SIG-M5 (cell line): ENCODE results near the gene FBXL2.

ENCODE experiments used
- DNase-seq: peaks from one replicate; lab custom pipeline; 2025; lab: John Stamatoyannopoulos, UW

Gene FBXL2, protein sequence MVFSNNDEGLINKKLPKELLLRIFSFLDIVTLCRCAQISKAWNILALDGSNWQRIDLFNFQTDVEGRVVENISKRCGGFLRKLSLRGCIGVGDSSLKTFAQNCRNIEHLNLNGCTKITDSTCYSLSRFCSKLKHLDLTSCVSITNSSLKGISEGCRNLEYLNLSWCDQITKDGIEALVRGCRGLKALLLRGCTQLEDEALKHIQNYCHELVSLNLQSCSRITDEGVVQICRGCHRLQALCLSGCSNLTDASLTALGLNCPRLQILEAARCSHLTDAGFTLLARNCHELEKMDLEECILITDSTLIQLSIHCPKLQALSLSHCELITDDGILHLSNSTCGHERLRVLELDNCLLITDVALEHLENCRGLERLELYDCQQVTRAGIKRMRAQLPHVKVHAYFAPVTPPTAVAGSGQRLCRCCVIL

DNA sequence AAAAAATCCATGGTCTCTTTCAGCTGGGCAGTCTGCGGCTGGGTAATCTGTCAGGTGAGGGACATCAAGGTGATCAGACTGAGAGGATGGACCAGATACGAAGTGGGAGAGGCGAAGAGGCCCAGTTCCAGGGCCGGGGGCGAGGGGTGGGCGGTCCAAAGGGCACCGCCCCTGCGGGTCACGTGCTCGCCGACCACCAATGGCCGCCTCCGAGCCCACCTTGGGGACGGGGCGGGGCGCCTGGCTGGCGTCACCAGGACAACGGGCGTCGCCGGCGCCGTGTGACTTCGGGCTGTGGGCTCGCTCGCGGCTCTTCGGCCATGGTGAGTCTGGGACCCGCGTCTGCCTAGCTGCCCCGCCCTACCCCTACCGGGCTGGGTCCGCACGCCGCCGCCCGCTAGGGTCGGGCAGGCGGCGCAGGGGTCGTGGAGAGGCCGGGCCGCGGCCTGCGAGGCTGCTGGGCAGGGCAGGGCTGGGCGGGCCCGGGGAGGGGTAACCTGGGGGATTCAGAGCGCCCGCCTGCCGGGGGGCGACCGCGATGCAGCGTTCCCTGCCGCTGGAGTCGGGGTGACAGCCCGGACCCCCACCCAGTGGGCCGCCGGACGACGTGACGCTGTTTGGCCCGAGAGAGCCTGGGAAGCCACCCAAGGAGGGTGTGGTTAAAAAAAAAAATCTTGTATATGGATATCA is at the start of gene FBXL2:
Gene FBXL2, plus strand, starts transcription at position 250 of the 690 bp plus-strand sequence. Its CDS starts 71 bp downstream, at position 321.
- DNase-seq: no peak

DNA sequence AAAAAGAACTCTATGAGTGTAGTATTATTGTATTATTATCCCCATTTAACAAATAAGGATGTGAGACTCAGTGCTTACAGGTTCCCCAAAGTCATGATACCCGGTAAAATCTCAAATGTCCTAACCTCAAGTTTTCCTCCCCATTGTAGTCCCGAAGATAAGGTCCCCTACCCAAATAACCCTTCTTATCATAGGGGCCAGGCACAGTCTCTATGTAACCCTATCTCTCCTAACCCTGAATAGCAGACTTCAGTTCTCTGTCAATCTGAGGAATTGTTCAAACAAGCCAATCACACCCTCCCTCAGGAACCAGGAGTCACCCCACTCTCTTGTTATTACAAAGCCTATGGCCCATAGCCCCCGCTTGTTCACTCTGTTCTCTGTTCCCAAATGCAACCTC is 48.2 kb upstream of the FBXL2 start:
- DNase-seq: no peak

DNA sequence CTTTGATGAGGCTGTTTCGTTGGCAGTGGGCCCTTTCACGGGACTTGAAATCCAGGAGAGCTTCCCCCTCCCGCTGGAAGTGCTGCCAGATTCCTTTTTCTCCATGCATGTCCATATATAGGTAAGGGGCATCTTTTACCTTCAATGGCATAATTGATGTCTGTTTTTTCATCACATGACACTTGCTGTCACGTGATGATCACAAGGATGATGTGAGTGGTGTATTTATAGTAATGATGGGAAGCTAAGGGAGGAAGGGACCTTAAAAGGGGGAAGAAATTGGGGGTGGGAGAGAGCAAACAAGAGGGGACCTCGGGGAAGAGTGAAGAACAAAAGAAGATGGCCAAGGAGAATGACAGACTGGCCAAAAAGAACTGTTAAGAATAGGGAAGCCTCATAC is 47.3 kb upstream of the FBXL2 start:
- no peak for DNase-seq

DNA sequence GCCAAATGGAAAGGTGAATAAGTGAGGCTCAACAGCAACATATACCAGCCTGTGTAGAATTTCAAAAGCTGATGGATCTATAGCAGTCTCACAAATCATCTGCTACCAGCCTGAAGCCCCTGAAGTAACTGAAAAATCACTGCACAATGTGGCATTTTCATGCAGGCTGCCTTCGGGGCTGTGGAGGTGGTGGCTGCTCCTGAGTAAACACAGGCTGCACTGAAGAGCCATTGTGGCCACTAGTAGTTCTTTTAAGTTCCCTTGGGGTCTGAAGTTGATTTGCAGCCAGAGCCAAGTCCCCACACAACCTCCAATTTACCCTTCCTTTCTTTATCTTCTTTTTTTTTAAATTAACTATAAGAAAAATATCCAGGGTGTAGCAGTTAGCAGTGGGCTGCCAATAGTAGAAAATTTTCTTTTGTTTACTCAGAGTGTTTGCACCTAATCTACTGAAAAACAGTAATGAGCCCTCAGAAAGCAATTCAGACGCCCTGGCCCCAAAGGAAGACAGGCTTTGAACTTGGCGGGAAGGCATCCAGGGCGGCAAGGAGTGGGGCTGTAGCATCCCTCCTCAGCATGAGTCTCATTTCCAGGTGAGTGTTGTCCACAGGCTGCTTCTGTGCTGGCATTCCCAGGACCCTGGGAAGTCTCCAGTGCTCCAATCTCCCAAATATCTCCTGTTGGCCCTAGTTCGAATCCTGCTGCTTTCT is 45.3 kb upstream of the FBXL2 start:
- DNase-seq: no peak

DNA sequence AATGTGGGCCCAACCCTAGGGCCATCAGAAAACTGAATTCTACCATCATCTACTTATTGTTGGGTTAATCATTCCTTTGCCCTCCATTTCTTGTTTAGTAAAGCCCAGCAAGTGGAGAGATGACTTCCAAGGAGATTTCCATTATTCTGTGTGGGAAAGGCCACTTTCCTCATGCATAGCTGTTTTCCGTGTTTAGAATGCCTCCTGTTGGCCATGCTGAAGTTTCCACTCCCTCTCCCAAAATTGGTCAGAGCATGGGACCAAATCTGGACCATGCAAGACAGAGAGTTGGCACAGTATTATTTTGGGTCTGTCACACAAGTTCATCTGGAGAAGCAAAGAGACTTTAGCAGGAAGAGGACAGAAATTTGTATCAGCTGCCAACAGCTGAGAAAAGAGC is 43.4 kb upstream of the FBXL2 start:
- DNase-seq: no peak

GRCh38 chr3:33236005-33236404 is 41.2 kb upstream of the FBXL2 start:
- no peak for DNase-seq

GRCh38 chr3:33237439-33237838 is 39.8 kb upstream of the FBXL2 start:
- DNase-seq: no peak

- no peak for DNase-seq
These were observed 38.3 kb upstream of the FBXL2 start for GRCh38 chr3:33238923-33239322.

DNA sequence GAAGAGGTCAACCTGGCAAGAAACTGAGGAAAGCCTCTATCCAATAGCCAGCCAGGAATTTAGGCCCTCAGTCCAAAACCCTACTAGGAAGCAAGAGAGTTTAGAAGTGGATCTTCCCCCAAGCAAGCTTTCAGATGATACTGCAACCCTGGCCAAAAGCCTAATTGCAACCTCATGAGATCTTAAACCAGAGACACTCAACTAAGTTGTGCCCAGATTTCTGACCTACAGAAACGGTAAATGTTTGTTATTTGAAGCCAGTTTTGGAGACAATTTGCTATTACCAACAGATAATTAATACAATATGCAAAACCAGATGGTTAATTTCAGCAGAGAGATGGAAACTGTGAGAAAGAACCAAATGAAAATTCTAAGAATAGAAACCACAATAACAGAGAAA is 37.0 kb upstream of the FBXL2 start:
- no peak for DNase-seq

- DNase-seq: no peak
These were observed 30.5 kb upstream of the FBXL2 start for GRCh38 chr3:33246786-33247185.

DNA sequence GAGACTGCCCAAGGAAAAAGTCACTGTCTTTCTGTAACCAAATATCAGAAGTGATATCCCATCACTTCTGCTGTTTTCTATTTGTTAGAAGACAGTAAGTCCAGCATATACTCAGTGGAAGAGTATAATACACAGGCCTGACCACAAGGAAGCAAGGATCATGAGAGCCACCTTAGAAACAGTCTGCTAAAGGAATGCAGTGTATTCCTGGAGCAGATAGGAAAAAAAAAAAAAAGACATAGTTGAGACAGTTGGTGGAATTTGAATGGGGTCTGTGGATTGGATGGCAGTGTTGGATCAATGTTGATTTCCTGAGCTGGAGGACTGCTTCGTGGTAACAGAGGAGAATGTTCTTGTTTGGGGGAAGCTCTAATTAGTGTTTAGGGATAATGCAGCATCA is 26.5 kb upstream of the FBXL2 start:
- no peak for DNase-seq

DNA sequence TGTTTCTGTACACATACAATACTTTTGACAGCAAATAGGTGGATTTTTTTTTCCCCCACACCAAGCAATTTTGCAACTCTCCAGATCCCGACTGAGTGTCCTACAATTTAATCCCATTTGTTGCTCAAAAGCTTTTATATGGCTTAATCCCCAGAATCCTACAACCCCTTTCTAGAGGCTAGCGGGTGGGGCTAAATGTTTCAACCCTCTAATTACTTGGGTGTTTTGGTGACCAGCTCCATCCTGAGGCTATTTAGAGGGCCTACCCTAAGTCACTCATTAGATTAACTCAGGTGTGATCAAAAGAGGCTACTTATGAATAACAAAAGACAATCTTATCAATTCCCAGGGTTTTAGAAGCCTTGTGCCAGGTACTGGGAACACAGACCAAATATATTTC is 21.0 kb upstream of the FBXL2 start:
- no peak for DNase-seq

- no peak for DNase-seq
These were observed 17.1 kb upstream of the FBXL2 start for GRCh38 chr3:33260104-33260503.

DNA sequence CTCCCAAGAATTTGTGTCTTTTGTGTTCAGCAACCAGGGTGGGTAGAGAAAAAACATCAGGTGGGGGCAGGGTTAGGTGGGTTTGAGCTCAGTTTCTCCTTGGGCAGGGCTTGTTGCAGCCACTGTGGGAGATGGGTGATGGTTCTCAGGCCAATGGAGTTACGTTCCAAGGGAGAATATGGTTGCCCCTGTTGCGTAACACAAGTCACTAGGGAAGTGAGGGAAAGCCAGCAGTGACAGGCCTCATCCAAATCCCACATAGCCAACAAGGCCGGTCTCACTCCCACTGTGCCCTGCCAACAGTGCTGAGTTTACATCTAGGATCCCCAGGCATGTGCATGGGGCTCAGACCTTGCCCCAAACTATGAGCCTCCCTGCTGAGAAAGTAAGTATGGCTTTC is 7.9 kb upstream of the FBXL2 start:
- no peak for DNase-seq

DNA sequence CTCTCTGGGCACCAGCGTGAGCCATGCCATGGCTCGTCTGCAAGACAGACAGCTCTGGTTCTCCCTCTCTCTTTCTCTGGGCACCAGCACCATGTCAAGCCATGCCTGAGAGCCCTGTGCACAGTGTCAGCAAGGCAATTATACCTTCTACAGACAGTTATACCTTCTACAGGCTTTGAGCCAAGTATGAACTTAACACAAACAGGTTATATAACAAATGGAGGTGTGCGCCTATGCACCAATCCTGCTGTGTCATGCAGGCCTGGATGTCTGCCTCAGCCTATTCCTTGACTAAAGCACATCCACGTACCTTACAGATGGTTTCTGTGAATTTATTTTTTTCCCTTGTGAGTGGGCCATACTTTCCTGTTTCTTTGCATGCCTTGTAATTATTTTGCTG is 5.9 kb upstream of the FBXL2 start:
- DNase-seq: no peak

DNA sequence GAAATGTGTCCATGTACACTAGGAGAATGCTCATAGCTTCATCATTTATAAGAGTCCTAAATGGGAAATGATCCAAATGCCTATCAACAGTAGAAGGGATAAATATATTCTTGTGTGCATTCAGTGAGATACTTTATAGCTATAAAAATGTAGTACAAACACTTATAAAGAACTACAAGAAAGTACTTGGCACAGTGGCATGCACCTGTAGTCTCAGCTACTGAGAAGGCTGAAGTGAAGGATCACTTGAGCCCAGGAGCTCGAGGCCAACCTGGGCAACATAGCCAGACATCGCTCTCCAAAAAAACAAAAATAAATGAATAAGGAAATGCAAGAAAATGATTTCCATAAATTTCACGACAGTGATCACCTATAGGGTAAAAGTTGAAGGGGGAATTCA is 3.6 kb upstream of the FBXL2 start:
- DNase-seq: no peak

- DNase-seq: no peak
These were observed 921 bp downstream of the FBXL2 start for GRCh38 chr3:33278163-33278562.

- no peak for DNase-seq
These were observed 10.5 kb downstream of the FBXL2 start for GRCh38 chr3:33287672-33288282.

DNA sequence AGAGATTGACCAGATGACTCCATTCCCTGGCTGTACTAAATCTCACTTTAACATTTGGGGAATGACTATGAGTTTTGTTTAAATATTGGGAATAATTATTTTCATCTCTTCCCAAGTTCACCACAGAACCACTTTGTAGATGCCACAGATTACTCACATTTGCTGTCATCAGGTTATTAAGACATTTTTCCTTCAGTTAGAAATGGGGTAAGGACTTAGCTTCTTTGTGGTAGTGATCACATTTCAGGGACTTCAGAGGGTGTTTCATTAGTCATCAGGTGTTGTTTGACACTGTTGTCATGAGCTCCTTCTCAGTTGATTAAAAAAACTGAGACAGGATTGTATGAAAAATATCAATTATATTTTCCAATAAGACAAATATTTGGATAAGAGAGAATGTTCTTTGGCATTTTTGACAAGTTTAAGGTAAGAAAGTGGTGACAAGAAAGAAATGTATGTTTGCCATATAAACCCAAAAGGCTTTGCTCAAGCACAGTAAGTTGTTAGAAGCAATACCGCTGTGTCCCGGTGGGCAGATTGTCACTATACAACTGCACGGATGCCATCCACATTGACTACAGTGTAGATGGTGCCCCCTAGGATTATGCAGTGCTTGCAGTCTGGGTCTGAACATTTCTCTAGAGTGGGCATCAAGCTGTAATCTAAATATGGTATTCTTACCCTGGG is 22.3 kb downstream of the FBXL2 start:
- DNase-seq: no peak

- DNase-seq: no peak
These were observed 35.1 kb downstream of the FBXL2 start for GRCh38 chr3:33312361-33312760.

- DNase-seq: no peak
These were observed 36.1 kb downstream of the FBXL2 start for GRCh38 chr3:33313331-33313730.

DNA sequence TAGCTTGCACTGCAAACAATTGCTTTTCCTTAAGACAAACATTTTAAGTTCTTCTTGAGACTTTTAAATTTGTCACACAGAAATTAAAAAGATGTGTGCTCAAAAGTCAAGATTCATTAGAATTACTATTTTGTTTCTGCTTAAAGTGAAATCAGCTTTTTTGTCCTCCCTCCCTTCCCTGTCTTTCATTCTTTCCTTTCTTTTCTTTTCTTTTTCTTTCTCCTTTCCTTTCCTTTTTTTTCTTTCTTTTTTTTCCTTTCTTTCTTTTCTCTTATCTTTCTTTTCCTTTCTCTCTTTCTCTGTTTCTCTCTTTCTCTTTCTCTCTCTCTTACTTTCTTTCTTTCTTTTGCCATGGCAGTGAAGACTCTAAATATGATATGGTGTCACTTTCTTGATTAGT is 37.8 kb downstream of the FBXL2 start:
- DNase-seq: no peak
